DOHH2 (cell line): ENCODE measurements around the gene SKOR2.

ENCODE experiments used
- CTCF ChIP-seq: fragments of 200-600 bp; sonication (generic); IDR thresholded peaks from one replicate; pipeline ENCODE4 v1.5.1; 2014; ENCODE audit warnings: antibody characterized with exemption, mild to moderate bottlenecking, low read depth, low read length; ENCODE audit not compliant: poor library complexity, severe bottlenecking
- EZH2phosphoT487 ChIP-seq: fragments of 200-600 bp; sonication (generic); IDR thresholded peaks from 2 replicates; pipeline ENCODE4 v1.6.1; 2017; ENCODE audit warnings: borderline replicate concordance, mild to moderate bottlenecking, antibody characterized with exemption, low read length, moderate library complexity, mixed read lengths

GRCh38 chr18:47263430-47264307 lies 12.2 kb upstream of the SKOR2 start:
- TF ChIP-seq CTCF: no peak
- no peak for TF ChIP-seq EZH2phosphoT487
